OCI-LY1 (cell line): ENCODE results near the gene ZNF497.

Experiments
- CTCF ChIP-seq: fragments of 200-600 bp; sonication (generic), shearing (Covaris generic); IDR thresholded peaks from 2 replicates; pipeline ENCODE4 v1.5.1; 2017; ENCODE audit warnings: mild to moderate bottlenecking, antibody characterized with exemption, low read length, moderate library complexity, mixed read lengths
- EZH2 ChIP-seq: fragments of 200-600 bp; sonication (generic), shearing (Covaris generic); IDR thresholded peaks from 2 replicates; pipeline ENCODE4 v1.8.0; 2017; ENCODE audit warnings: borderline replicate concordance, mixed run types, mild to moderate bottlenecking, antibody characterized with exemption, low read length, moderate library complexity, mixed read lengths

GRCh38 chr19:58385891-58386575, 23.5 kb upstream of the ZNF497 start:
- no peak for TF ChIP-seq EZH2
- TF ChIP-seq CTCF, result no peak
